Osteoblast (primary cell): ENCODE results near the gene TMEM151B. TPM values are rescaled to one million over a fixed set of nuclear protein-coding genes. Genes with fewer than 3 reads are reported as not detected.

Experiments used
- DNase-seq: peaks from one replicate; pipeline ENCODE4 v3.0.0; 2011; ENCODE audit warnings: low spot score, mixed read lengths; ENCODE audit not compliant: insufficient read length; ENCODE audit errors: missing footprints
- H2AFZ ChIP-seq: 2 replicates; pipeline ENCODE4 v1.6.0; 2011; ENCODE audit warnings: mild to moderate bottlenecking, low read length
- H3K27ac ChIP-seq: 2 replicates; pipeline ENCODE4 v1.5.1; 2011; ENCODE audit warnings: mild to moderate bottlenecking, low read depth, low read length, moderate library complexity
- H3K27me3 ChIP-seq: 2 replicates; pipeline ENCODE4 v1.6.0; 2012; ENCODE audit warnings: mild to moderate bottlenecking, control low read depth, inconsistent platforms, low read length, moderate library complexity; ENCODE audit not compliant: insufficient read depth
- H3K36me3 ChIP-seq: 2 replicates; pipeline ENCODE4 v1.5.1; 2011; ENCODE audit warnings: mild to moderate bottlenecking, low read length, control low read depth, moderate library complexity; ENCODE audit not compliant: insufficient read depth
- H3K4me1 ChIP-seq: 2 replicates; pipeline ENCODE4 v1.5.1; 2011; ENCODE audit warnings: mild to moderate bottlenecking, low read length, control low read depth, moderate library complexity; ENCODE audit not compliant: insufficient read depth
- H3K4me2 ChIP-seq: 2 replicates; pipeline ENCODE4 v1.6.0; 2011; ENCODE audit warnings: mild to moderate bottlenecking, low read length; ENCODE audit not compliant: insufficient read depth
- H3K4me3 ChIP-seq: fragments of 200-600 bp; sonication (generic); 3 replicates; pipeline ENCODE4 v1.5.1; 2012; ENCODE audit warnings: mild to moderate bottlenecking, low read length, inconsistent platforms; ENCODE audit not compliant: insufficient read depth
- H3K79me2 ChIP-seq: 2 replicates; pipeline ENCODE4 v1.6.0; 2012; ENCODE audit warnings: mild to moderate bottlenecking, low read length, control low read depth, inconsistent platforms; ENCODE audit not compliant: insufficient read depth
- H3K9me3 ChIP-seq: 2 replicates; pipeline ENCODE4 v1.5.1; 2011; ENCODE audit warnings: low read depth, low read length, control low read depth
- H4K20me1 ChIP-seq: 2 replicates; pipeline ENCODE4 v1.6.0; 2012; ENCODE audit warnings: mild to moderate bottlenecking, low read length, control low read depth; ENCODE audit not compliant: insufficient read depth
- CTCF ChIP-seq: IDR thresholded peaks from 2 replicates; pipeline ENCODE4 v1.5.1; 2011; ENCODE audit warnings: mild to moderate bottlenecking, low read depth, low read length, moderate library complexity; ENCODE audit errors: extremely low read depth
- total RNA-seq: library from RNA; depleted of rRNA; stranded (reverse); fragments of >200 nt; gene quantifications from 2 replicates; pipeline ENCODE4 v1.2.3, GENCODE V29; 2012

The TMEM151B gene
- total RNA-seq, 1 donor, result not detected

DNA sequence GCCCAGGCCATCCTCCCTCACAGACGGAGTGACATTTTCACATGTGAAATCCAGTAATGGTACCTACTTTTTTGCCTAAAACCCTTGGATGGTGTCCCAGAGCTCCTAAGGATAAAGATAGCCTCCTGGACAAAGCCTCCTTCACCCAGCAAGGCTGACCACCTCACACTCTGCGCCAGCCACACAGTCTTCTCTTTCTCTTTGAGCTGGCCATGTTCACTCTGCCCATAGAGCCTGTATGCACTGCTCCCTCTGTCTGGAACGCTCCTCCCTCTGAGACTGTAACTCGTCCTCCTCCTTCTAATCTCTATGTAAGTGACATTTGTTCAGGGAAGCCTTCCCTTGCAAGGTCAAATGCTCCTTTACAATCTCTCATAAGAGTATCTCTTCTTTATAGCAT, 14.6 kb downstream of the TMEM151B start:
- H3K4me1 ChIP-seq, result no peaks in the 10 kb centered on the region
- H3K27ac ChIP-seq, result no peak overlapping the region
- no peaks in the 10 kb centered on the region for H3K79me2 ChIP-seq
- TF ChIP-seq CTCF, result no peak
- H2AFZ ChIP-seq, result no peak overlapping the region
- no peaks in the 10 kb centered on the region for H3K36me3 ChIP-seq
- no peaks in the 10 kb centered on the region for H4K20me1 ChIP-seq
- H3K27me3 ChIP-seq, result peaks cover 29% of the 10 kb centered on the region
- peak; percentile 74 for DNase-seq
- H3K4me3 ChIP-seq, result no peak overlapping the region
- H3K4me2 ChIP-seq, result no peak overlapping the region
- H3K9me3 ChIP-seq, result no peaks in the 10 kb centered on the region

DNA sequence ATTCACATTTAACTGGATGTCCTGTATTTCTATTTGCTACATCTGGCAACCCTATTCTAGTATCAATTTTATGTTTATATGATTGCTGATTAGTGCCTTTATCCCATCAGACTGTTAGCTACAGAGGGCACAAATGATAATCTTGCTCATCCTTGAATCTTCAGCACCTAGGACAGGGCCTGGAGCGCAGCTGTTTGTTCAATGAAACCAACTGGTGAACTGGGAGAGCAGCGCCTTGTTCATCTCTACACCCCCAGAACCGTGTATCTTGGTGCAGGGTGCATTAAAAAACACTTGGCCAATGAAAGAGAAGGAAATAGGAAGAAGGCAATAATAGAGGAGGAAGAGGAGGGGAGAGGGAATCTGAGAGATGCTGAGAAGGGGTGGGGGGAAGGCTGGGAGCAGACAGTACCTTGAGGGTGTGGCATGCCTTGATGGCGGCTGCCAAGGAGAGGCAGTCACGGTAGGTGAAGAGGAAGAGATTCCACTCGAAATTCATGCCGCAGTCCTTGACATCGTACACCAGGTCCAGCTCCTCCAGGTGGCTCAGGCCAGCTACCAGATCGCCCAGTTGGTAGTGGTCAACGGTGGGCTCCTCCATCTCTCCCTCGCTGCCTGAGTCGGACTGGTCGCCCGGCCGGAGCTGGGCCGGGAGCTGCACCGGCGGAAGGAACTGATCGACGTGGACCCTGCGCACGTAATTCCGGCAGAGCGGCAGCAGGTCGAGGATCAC, 15.5 kb downstream of the TMEM151B start:
- Histone ChIP-seq H3K79me2 (no peaks in the 10 kb centered on the region), H3K9me3 (no peaks in the 10 kb centered on the region), H3K4me3 (no peak overlapping the region), H3K4me1 (no peaks in the 10 kb centered on the region), H4K20me1 (no peaks in the 10 kb centered on the region), H3K4me2 (no peak overlapping the region), H3K27me3 (peaks cover 38% of the 10 kb centered on the region), H3K36me3 (no peaks in the 10 kb centered on the region), H2AFZ (no peak overlapping the region), H3K27ac (no peak overlapping the region)
- DNase-seq, result peak; percentile 85
- no peak for TF ChIP-seq CTCF

- H3K4me3 ChIP-seq, result no peak overlapping the region
- no peaks in the 10 kb centered on the region for H4K20me1 ChIP-seq
- no peaks in the 10 kb centered on the region for H3K4me1 ChIP-seq
- H3K4me2 ChIP-seq, result no peak overlapping the region
- H3K27ac ChIP-seq, result no peak overlapping the region
- no peaks in the 10 kb centered on the region for H3K79me2 ChIP-seq
- H3K9me3 ChIP-seq, result no peaks in the 10 kb centered on the region
- no peaks in the 10 kb centered on the region for H3K36me3 ChIP-seq
- H2AFZ ChIP-seq, result no peak overlapping the region
- peaks cover 43% of the 10 kb centered on the region for H3K27me3 ChIP-seq
- DNase-seq, result no peak
- TF ChIP-seq CTCF, result no peak
Observed at GRCh38 chr6:44286285-44286565, 16.0 kb downstream of the TMEM151B start.

DNA sequence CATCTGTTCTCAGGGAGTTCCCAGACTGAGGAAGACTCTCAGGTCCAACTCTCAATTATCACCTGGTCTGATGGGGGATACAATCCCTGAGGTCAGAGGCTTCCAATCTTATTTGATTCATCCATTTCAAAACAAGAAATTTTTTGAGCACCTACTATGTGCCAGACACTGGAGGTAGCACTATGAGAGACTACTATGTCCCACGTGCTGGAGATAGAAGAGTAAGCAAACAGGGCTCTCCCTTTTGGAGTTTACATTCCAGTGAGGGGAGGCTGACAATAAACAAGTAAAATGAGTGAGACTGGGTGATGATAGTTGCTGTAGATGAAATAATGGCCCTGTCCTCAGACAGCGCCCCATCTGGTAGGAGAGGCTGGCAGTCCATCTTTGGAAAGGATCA, 16.5 kb downstream of the TMEM151B start:
- Histone ChIP-seq H3K4me1 (no peaks in the 10 kb centered on the region), H4K20me1 (no peaks in the 10 kb centered on the region), H3K4me3 (no peak overlapping the region), H3K9me3 (no peaks in the 10 kb centered on the region), H3K36me3 (no peaks in the 10 kb centered on the region), H3K27ac (no peak overlapping the region), H3K4me2 (no peak overlapping the region), H2AFZ (no peak overlapping the region), H3K79me2 (no peaks in the 10 kb centered on the region), H3K27me3 (peaks cover 48% of the 10 kb centered on the region)
- DNase-seq, result peak; percentile 76
- no peak for TF ChIP-seq CTCF
